SU-DHL-6 (cell line): ENCODE data around the gene PKD1L1.

ENCODE experiments used
- H2AFZ ChIP-seq: fragments of 200-600 bp; sonication (generic); 2 replicates; pipeline ENCODE4 v1.6.1; 2014; ENCODE audit warnings: low read depth, mild to moderate bottlenecking, moderate library complexity, mixed read lengths, antibody characterized with exemption, low read length; ENCODE audit not compliant: severe bottlenecking
- H3F3A ChIP-seq: fragments of 200-600 bp; shearing (Covaris generic); 2 replicates; pipeline ENCODE4 v1.6.0; 2016; ENCODE audit warnings: antibody characterized with exemption, mild to moderate bottlenecking; ENCODE audit not compliant: insufficient read depth
- H3K27ac ChIP-seq: fragments of 200-600 bp; sonication (generic); 2 replicates; pipeline ENCODE4 v1.5.1; 2016; ENCODE audit warnings: low read depth, mild to moderate bottlenecking, low read length, moderate library complexity, mixed read lengths
- H3K27me3 ChIP-seq: fragments of 200-600 bp; sonication (generic), shearing (Covaris generic); 2 replicates; pipeline ENCODE4 v1.6.0; 2014; ENCODE audit warnings: mild to moderate bottlenecking, low read length
- H3K36me3 ChIP-seq: fragments of 200-600 bp; sonication (generic); 2 replicates; pipeline ENCODE4 v1.6.1; 2014; ENCODE audit warnings: mild to moderate bottlenecking, low read length, mixed read lengths
- H3K4me2 ChIP-seq: fragments of 300-600, 200-600 bp; shearing (Covaris generic), sonication (generic); 2 replicates; pipeline ENCODE4 v1.6.0; 2014; ENCODE audit warnings: low read length, low read depth, mild to moderate bottlenecking; ENCODE audit not compliant: poor library complexity, severe bottlenecking
- H3K4me3 ChIP-seq: fragments of 200-600 bp; sonication (generic); 2 replicates; pipeline ENCODE4 v1.5.1; 2014; ENCODE audit warnings: antibody characterized with exemption, low read length, mild to moderate bottlenecking, mixed read lengths; ENCODE audit not compliant: insufficient read depth, poor library complexity, severe bottlenecking
- H3K79me2 ChIP-seq: fragments of 200-600 bp; sonication (generic); 2 replicates; pipeline ENCODE4 v1.6.1; 2014; ENCODE audit warnings: mild to moderate bottlenecking, low read length, moderate library complexity; ENCODE audit not compliant: insufficient read depth
- H3K9ac ChIP-seq: fragments of 200-600 bp; sonication (generic); 2 replicates; pipeline ENCODE4 v1.7.0; 2014; ENCODE audit warnings: mild to moderate bottlenecking, low read length
- H3K9me2 ChIP-seq: fragments of 200-600 bp; sonication (generic); replicated peaks from 2 replicates; pipeline ENCODE4 v1.6.1; 2014; ENCODE audit warnings: low read length; ENCODE audit not compliant: insufficient read depth
- H3K9me3 ChIP-seq: fragments of 200-600 bp; sonication (generic); 2 replicates; pipeline ENCODE4 v1.6.1; 2014; ENCODE audit warnings: low read length, mixed read lengths; ENCODE audit not compliant: insufficient read depth
- H4K20me1 ChIP-seq: fragments of 200-600 bp; sonication (generic); 2 replicates; pipeline ENCODE4 v1.6.1; 2014; ENCODE audit warnings: low read depth, mild to moderate bottlenecking, antibody characterized with exemption, low read length, moderate library complexity, mixed read lengths
- EZH2phosphoT487 ChIP-seq: fragments of 200-600 bp; sonication (generic), shearing (Covaris generic); conservative IDR thresholded peaks from 2 replicates; pipeline ENCODE4 v1.6.1; 2018; ENCODE audit warnings: mild to moderate bottlenecking, antibody characterized with exemption, low read length, moderate library complexity, mixed read lengths
- TF ChIP-seq, protein P1 (sequence below): fragments of 200-600 bp; sonication (generic); IDR thresholded peaks from one replicate; pipeline ENCODE4 v1.5.1; 2017; ENCODE audit warnings: antibody characterized with exemption, mild to moderate bottlenecking, low read length, moderate library complexity; ENCODE audit not compliant: insufficient read depth, poor library complexity, severe bottlenecking

The PKD1L1 gene

GRCh38 chr7:47837826-47838225 lies 110.4 kb downstream of the PKD1L1 start:
- Histone ChIP-seq H3K9me2 (no peaks in the 10 kb centered on the region), H3K4me2 (no peak overlapping the region), H3K27me3 (no peaks in the 10 kb centered on the region), H3K27ac (no peak overlapping the region), H3K36me3 (no peaks in the 10 kb centered on the region), H3K9me3 (no peaks in the 10 kb centered on the region), H3F3A (no peaks in the 10 kb centered on the region), H2AFZ (no peak overlapping the region), H3K79me2 (no peaks in the 10 kb centered on the region), H4K20me1 (no peaks in the 10 kb centered on the region), H3K9ac (no peak overlapping the region), H3K4me3 (no peak overlapping the region)
- no peak for TF ChIP-seq EZH2phosphoT487
- TF ChIP-seq, protein P1, sequence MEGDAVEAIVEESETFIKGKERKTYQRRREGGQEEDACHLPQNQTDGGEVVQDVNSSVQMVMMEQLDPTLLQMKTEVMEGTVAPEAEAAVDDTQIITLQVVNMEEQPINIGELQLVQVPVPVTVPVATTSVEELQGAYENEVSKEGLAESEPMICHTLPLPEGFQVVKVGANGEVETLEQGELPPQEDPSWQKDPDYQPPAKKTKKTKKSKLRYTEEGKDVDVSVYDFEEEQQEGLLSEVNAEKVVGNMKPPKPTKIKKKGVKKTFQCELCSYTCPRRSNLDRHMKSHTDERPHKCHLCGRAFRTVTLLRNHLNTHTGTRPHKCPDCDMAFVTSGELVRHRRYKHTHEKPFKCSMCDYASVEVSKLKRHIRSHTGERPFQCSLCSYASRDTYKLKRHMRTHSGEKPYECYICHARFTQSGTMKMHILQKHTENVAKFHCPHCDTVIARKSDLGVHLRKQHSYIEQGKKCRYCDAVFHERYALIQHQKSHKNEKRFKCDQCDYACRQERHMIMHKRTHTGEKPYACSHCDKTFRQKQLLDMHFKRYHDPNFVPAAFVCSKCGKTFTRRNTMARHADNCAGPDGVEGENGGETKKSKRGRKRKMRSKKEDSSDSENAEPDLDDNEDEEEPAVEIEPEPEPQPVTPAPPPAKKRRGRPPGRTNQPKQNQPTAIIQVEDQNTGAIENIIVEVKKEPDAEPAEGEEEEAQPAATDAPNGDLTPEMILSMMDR = no peak

GRCh38 chr7:47836503-47837202 lies 111.6 kb downstream of the PKD1L1 start:
- Histone ChIP-seq H4K20me1 (no peaks in the 10 kb centered on the region), H3K4me3 (no peak overlapping the region), H2AFZ (no peak overlapping the region), H3K9me2 (no peaks in the 10 kb centered on the region), H3K9ac (no peak overlapping the region), H3K36me3 (no peaks in the 10 kb centered on the region), H3F3A (no peaks in the 10 kb centered on the region), H3K27me3 (no peaks in the 10 kb centered on the region), H3K79me2 (no peaks in the 10 kb centered on the region), H3K27ac (no peak overlapping the region), H3K9me3 (no peaks in the 10 kb centered on the region), H3K4me2 (no peak overlapping the region)
- TF ChIP-seq, protein P1 = no peak
- TF ChIP-seq EZH2phosphoT487 = no peak

- Histone ChIP-seq H3K27ac (no peak overlapping the region), H3F3A (no peaks in the 10 kb centered on the region), H3K27me3 (no peaks in the 10 kb centered on the region), H3K79me2 (no peaks in the 10 kb centered on the region), H3K9ac (no peak overlapping the region), H3K9me3 (no peaks in the 10 kb centered on the region), H3K4me3 (no peak overlapping the region), H4K20me1 (no peaks in the 10 kb centered on the region), H3K36me3 (no peaks in the 10 kb centered on the region), H2AFZ (no peak overlapping the region), H3K4me2 (no peak overlapping the region), H3K9me2 (no peaks in the 10 kb centered on the region)
- TF ChIP-seq EZH2phosphoT487 = no peak
- TF ChIP-seq, protein P1 = no peak
Observed at GRCh38 chr7:47836080-47836479, 112.2 kb downstream of the PKD1L1 start.
